HUES6 (cell line): ENCODE data around the gene ZNF302.

Experiments
- H3K27ac ChIP-seq: 2 replicates; pipeline ENCODE4 v1.7.0; 2013; ENCODE audit warnings: low read depth, mild to moderate bottlenecking, low read length, inconsistent platforms
- H3K27me3 ChIP-seq: 2 replicates; pipeline ENCODE4 v1.6.1; 2013; ENCODE audit warnings: low read length; ENCODE audit not compliant: control insufficient read depth, insufficient read depth
- H3K36me3 ChIP-seq: 2 replicates; pipeline ENCODE4 v1.6.1; 2013; ENCODE audit warnings: low read length; ENCODE audit not compliant: control insufficient read depth, insufficient read depth
- H3K4me1 ChIP-seq: 2 replicates; pipeline ENCODE4 v1.6.1; 2013; ENCODE audit warnings: low read length; ENCODE audit not compliant: control insufficient read depth, insufficient read depth
- H3K4me3 ChIP-seq: 2 replicates; pipeline ENCODE4 v1.5.1; 2013; ENCODE audit warnings: low read depth, low read length
- H3K9ac ChIP-seq: one replicate; pipeline ENCODE4 v1.6.1; 2013; ENCODE audit warnings: mild to moderate bottlenecking, low read length
- H3K9me3 ChIP-seq: 2 replicates; pipeline ENCODE4 v1.6.1; 2013; ENCODE audit warnings: low read depth, low read length; ENCODE audit not compliant: control insufficient read depth, insufficient read depth

The ZNF302 gene

GRCh38 chr19:34732612-34733211, 55.2 kb downstream of the ZNF302 start:
- no peaks in the 10 kb centered on the region for H3K9me3 ChIP-seq
- no peaks in the 10 kb centered on the region for H3K27me3 ChIP-seq
- H3K9ac ChIP-seq, result no peak overlapping the region
- no peaks in the 10 kb centered on the region for H3K4me1 ChIP-seq
- H3K4me3 ChIP-seq, result peak overlapping the region; percentile 90
- H3K27ac ChIP-seq, result no peak overlapping the region
- no peaks in the 10 kb centered on the region for H3K36me3 ChIP-seq

GRCh38 chr19:34733266-34733745, 55.8 kb downstream of the ZNF302 start:
- Histone ChIP-seq H3K27me3 (no peaks in the 10 kb centered on the region), H3K36me3 (no peaks in the 10 kb centered on the region), H3K9ac (peak overlapping the region; percentile 80), H3K4me3 (peak overlapping the region; percentile 90), H3K4me1 (no peaks in the 10 kb centered on the region), H3K27ac (peak overlapping the region; percentile 88), H3K9me3 (no peaks in the 10 kb centered on the region)

GRCh38 chr19:34733746-34734536, 56.5 kb downstream of the ZNF302 start, which contains the start of gene ZNF181:
Gene ZNF181 (plus strand): TSS chr19:34734243. CDS start chr19:34735038, 795 bp downstream.
- Histone ChIP-seq H3K9ac (peak within 1 kb of the TSS; percentile 80), H3K4me3 (peak within 1 kb of the TSS; percentile 90), H3K4me1 (no peaks in the 10 kb centered on the region), H3K27me3 (no peaks in the 10 kb centered on the region), H3K9me3 (no peaks in the 10 kb centered on the region), H3K36me3 (peaks cover 1% of the 10 kb centered on the region; the same call in 1 of the 2 replicates), H3K27ac (peak within 1 kb of the TSS; percentile 88)

GRCh38 chr19:34734537-34735103, 57.1 kb downstream of the ZNF302 start:
- H3K27ac ChIP-seq, result peak overlapping the region; percentile 88; the same call in 1 of the 2 replicates
- H3K4me1 ChIP-seq, result no peaks in the 10 kb centered on the region
- peaks cover 8% of the 10 kb centered on the region for H3K36me3 ChIP-seq
- H3K9me3 ChIP-seq, result peaks cover 3% of the 10 kb centered on the region; the same call in 1 of the 2 replicates
- H3K27me3 ChIP-seq, result no peaks in the 10 kb centered on the region
- peak overlapping the region; percentile 80 for H3K9ac ChIP-seq
- peak overlapping the region; percentile 90 for H3K4me3 ChIP-seq
